C4-2B (cell line): ENCODE results near the gene MIB2.
"Not testable (repeated sequence)": the region's sequence is repeated elsewhere in the genome, so short reads cannot be mapped to it uniquely, and the experiment has no call there.

Experiments
- H3K27ac ChIP-seq: fragments of 450-650 bp; 2 replicates; pipeline ENCODE4 v1.5.1; 2017
- ZFX ChIP-seq: fragments of 450-650 bp; IDR thresholded peaks from 2 replicates; pipeline ENCODE4 v1.6.1; 2017
- TF ChIP-seq, protein P1 (sequence below): fragments of 450-650 bp; conservative IDR thresholded peaks from 2 replicates; pipeline ENCODE4 v1.5.1; 2017; ENCODE audit warnings: mild to moderate bottlenecking

The MIB2 gene

DNA sequence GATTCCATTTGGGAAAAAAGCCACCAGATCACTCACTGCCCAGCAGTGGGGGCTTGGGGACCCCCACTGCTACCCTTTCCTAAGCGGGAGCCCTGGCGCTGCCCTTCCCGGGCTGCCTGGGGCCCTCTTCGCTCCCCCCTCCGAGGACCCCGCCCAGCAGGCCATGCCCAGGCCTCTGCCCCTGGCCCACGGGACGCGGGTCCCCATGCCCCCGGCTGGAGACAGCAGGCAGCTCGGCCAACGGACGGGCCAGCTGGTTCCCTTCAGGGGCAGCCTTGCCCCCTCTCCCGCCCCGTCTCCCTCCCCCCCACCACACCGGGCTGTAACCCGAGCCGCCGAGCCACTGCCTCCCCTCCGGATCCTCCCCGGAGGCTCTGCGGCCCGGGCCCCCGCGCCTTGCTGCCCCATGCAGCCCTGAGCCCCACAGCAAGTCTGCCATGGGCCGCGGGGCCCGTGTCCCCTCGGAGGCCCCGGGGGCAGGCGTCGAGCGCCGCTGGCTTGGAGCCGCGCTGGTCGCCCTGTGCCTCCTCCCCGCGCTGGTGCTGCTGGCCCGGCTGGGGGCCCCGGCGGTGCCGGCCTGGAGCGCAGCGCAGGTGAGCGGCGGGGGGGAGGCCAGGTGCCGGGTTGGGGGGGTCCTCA, 16.6 kb downstream of the MIB2 start, which contains the start of gene MMP23B:
MMP23B (plus strand) TSS at position 392 of the 639 bp plus-strand sequence; CDS start at position 438, 46 bp downstream.
- no peak within 1 kb of the TSS for H3K27ac ChIP-seq
- no peak for TF ChIP-seq ZFX
- TF ChIP-seq, protein P1, sequence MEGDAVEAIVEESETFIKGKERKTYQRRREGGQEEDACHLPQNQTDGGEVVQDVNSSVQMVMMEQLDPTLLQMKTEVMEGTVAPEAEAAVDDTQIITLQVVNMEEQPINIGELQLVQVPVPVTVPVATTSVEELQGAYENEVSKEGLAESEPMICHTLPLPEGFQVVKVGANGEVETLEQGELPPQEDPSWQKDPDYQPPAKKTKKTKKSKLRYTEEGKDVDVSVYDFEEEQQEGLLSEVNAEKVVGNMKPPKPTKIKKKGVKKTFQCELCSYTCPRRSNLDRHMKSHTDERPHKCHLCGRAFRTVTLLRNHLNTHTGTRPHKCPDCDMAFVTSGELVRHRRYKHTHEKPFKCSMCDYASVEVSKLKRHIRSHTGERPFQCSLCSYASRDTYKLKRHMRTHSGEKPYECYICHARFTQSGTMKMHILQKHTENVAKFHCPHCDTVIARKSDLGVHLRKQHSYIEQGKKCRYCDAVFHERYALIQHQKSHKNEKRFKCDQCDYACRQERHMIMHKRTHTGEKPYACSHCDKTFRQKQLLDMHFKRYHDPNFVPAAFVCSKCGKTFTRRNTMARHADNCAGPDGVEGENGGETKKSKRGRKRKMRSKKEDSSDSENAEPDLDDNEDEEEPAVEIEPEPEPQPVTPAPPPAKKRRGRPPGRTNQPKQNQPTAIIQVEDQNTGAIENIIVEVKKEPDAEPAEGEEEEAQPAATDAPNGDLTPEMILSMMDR: no peak

DNA sequence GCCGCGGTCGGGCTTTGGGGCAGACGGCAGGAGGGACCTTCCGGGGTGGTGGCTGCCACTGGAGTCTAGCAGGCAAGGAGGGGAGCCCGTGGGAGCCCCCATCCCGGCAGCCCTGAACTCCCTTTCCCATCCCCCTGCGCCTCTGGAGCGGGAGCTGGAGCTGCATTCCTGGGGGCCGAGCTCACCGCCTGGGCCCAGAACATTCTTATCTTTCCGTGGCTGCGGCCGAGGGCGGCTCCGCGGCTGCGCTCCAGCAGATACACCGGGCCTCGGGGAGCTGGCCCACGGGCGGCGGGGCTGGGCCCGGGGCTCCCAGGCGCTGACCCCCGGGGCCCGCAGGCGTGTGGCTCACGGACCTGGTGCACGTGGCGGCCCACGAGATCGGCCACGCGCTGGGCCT, 18.1 kb downstream of the MIB2 start:
- H3K27ac ChIP-seq: not testable (repeated sequence)

DNA sequence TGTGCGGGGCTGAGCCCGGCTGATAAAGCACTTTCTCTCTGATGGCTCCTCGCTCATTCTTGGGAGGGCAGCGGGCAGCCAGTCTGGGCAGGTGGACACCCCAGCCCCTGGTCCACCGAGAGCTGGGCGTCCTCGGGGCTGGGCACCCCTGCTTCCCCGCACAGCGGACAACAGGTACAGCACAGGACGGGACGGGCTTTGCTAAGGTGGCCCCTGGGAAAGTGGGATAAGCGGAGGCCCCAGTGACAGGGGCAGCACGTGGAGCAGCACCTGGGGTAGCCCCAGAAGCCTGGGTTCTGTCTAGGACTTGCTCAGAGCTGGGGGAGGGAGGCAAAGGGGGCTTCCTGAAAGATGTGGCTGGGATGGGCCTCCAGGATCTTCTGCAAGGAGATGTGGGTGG, 19.3 kb downstream of the MIB2 start:
- not testable (repeated sequence) for H3K27ac ChIP-seq

DNA sequence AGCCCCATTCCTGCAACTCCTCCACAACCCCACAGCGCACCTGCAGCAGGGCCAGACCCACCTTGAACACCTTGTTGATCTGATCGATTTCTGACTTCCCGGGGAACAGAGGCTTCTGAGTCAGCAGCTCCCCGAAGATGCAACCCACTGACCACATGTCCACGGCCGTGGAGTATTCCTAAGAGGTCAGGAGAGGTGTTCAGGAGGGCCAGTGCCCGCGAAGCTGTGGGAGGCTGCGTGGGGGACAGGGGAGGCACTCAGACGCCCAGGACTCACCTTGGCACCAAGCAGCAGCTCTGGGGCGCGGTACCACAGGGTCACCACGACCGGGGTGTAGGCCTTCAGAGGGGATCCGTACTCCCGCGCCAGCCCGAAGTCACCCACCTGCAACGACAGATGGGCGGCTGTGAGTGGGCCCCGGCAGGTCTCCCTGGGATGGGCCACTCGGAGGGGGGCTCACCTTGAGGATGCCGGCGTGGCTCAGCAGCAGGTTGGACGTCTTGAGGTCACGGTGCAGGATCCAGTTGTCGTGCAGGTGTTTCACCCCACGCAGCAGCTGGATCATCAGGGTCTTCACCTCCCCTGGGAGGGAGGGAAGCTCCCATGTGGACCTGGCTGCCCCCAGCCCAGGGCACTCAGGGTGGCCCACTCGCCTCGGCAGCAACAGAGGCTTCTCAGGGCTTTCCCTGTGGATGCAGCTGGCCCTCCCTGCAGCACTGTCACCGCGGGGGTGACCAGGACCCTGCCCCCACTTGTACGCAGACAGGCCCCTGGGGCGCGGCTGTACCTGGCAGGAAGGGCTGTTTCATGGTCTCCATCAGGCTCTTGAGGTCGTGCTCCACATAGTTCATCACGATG, 21.6 kb downstream of the MIB2 start:
- not testable (repeated sequence) for H3K27ac ChIP-seq

DNA sequence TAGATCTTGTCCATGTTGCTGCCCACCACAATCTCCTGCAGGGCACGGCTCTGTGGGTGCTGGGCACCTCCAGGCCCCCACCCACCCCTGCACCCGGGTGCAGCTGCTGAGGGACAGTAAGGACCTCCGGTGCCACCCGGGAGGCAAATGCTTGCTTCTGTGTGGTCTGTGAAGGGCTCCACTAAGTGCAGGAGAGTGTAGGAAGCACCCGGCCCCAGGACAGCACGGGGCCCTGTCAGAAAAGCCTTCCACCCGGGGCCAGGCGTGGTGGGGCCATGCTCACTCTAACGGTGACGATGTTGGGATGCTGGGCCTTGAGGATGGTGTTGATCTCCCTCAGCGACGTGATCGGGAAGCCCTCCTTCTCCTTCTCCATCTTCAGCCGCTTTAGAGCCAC, 22.2 kb downstream of the MIB2 start:
- H3K27ac ChIP-seq: not testable (repeated sequence)

DNA sequence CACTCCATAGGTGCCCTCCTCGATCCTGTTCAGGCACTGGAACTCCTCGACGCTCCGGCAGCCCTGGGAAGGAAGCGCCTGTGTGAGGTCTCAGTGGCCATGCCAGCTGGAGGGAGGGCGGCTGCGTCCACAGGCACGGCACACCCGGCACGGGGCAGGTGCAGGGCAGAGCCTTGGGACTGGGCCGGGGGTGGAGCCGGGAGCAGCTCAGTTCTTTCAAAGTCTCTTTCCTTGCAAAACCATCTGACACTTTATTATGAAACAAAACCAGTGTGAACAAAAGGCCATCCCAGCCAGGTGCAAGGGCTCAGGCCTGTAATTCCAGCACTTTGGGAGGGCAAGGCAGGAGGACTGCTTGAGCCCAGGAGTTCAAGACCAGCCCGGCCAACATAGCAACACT, 23.2 kb downstream of the MIB2 start:
- H3K27ac ChIP-seq: not testable (repeated sequence)

DNA sequence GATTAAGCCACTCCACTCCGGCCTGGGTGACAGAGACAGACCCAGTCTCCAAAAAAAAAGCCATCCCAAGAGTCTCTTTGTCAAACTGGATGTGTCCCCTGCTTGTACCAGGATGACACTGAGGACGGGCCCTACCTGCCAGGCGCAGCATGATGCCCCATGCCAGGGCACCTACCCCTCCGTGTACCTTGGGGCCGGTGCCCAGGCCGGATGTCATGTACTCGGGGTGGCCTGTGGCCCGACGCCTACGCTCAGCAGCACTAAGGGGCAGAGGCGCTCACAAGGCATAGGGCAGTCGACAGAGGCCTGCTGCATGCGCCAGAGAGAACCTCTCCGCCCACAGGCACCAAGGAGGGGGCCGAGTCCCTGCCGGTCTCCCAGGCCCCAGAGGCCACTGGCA, 24.1 kb downstream of the MIB2 start:
- H3K27ac ChIP-seq: not testable (repeated sequence)

DNA sequence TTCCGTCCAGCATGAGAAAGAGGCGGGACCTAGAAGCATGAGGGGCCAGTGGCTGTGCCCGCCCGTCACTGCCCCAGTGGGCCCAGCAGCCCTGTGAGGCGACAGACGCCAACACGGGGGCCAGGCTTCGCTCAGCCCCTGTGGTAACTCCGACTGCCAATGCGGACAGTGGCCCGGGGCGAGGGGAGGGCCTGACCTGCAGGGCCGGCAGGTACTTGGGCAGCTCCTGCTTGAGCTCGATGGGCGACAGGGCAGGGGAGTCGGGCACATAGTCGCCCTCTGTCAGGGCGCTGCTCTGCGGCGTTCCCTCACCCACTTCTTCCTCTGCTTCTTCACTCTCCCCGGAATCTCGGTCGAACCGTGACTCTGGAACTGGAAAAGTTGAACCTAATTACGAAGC, 24.8 kb downstream of the MIB2 start:
- not testable (repeated sequence) for H3K27ac ChIP-seq

DNA sequence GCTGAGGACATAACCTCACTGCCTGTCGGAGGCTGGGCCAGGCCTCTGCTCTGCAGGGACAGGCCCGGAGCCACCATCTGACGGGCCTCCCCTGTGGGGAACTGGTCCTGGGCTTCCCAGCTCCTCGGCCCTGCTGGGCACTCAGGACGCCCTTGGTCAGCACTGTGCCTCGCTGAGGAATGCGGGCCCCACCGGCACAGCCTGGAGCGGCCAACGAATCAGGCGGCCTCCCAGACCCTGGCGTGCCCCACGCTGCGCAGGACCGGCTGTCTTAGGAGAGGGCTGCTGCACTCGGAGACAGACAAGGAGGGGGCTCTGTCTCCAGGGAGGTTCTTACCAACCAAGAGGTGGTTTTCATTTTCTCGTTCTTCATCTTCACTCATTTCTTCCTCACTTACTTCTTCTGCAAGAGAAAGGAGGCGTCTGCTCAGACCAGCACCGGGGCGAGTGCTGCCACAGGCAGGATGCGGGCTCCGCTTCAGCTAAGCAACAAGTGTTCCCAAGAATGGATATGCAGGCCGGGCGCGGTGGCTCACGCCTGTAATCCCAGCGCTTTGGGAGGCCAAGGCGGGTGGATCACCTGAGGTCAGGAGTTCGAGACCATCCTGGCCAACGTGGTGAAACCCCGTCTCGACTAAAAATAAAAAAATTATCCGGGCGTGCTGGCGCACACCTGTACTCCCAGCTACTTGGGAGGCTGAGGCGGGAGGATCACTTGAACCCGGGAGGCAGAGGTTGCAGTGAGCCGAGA, 25.6 kb downstream of the MIB2 start:
- H3K27ac ChIP-seq: not testable (repeated sequence)

DNA sequence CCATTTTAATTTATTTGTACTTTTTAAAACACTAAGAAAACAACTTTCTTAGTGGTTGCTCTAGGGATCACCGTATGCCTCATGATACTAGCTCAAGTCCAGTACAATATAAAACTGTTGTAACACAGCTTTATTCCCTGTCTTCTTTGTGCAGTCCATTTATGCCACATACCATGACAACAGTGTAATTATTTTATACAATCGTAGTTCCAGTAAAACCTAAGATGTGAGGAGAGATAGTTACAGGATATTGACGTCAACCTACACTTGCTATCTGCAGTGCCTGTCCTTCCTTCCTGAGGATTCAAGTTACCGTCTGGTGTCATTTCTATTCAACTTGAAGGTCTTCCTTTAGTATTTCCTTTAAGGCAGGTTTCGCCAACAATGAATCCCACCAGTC, 31.0 kb downstream of the MIB2 start:
- not testable (repeated sequence) for H3K27ac ChIP-seq

DNA sequence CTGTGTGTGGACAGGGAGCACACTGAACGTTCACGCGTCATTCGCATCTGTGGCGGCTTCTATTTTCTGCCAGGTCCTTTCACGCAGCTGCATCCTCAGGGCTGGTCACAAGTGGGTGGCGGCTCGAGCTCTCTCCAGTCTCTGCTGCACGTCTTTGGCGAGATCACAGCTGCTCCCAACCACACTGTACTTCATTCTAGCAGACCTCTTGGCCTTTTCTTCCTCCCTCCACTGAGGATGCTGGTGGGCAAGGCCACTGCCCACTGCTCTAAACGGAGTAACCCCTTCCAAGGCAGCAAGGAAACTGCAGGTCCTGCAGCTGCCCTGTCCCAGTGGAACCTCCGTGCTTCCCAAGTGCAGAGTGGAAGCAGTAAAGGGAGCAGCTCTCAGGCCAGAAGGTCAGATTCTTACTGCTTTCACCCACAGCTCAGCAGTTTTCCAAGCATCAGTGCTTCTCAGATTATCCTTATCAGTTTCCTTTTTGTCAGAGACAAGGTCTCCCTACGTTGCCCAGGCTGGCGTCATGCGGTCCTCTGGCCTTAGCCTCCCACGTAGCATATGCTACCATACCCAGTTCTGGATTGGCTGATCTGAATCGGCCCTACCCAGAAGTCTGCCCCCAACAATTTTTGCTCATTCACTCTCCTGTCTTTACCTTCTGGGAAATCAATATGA, 32.4 kb downstream of the MIB2 start:
- not testable (repeated sequence) for H3K27ac ChIP-seq

DNA sequence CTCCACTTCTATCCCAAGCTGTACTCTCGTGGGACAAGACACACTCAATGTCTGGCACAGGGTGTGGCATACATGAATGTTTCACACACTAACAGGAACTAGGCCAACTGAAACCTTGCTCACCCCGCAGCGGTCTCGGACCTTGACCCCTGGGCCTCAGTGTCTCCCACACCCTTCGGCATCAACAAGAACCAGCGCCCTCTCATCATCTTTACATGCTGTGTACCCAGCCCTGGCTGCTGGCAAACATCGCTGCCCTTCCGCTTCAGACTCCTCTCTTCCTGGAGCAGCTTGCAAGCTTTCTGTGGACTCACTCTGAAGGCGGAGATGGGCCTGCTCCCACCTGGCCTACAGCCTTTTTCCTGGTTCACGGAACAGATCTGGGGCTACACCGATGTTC, 33.0 kb downstream of the MIB2 start:
- H3K27ac ChIP-seq: not testable (repeated sequence)

DNA sequence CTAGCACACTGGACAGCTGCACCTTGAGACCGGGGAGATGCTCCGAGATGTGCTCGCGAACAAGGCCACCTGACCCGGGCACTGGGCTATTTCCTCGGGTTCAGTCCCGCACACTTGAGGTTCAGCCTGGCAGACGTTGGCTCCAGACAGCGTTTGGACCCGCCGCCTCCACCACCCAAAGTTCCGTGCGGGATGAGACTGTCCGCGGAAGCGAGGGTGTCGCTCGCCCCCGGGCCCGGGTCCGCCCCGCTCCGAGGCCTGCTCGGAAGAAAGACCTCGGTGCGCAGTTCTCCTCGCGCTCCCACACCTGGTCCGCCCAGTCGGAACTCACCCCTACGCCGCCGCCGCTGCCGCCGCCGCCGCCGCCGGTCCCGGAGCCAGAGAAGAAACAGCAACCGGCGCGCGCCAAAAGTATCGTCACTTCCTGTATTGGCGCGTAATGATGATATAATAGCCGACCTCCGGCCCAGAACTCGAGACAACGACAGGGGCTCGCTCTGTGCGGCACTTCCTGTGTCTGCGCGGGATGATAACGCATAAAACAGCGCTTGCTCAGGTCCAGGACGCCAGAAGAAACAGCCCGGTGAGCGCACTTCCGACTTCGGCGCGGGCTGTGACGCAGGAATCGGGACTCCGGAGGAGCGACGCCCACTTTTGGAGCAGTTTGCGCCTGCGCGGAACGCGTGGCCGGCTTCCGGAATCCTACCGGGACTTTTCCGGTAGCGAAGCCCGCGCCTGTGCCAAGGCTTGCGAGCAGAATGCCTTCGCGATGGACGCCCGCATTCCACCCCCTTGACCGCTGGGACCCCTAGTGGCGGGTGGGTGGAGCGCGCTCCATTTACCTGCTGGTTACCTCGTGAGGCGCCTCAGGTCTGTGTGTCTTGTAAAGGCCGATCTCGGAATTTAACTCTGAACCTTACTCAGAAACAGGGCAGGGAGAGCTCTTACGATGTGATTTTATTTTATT, 43.6 kb downstream of the MIB2 start, which contains the start of gene CDK11B:
CDK11B (minus strand) TSS at position 422 of the 967 bp plus-strand sequence. CDS start 1,519 bp downstream, outside the sequence.
- TF ChIP-seq, protein P1: peak; percentile 66; the same call in 1 of the 2 replicates
- TF ChIP-seq ZFX: peak; percentile 30; the same call in 1 of the 2 replicates
- H3K27ac ChIP-seq: peak within 1 kb of the TSS; percentile 97

DNA sequence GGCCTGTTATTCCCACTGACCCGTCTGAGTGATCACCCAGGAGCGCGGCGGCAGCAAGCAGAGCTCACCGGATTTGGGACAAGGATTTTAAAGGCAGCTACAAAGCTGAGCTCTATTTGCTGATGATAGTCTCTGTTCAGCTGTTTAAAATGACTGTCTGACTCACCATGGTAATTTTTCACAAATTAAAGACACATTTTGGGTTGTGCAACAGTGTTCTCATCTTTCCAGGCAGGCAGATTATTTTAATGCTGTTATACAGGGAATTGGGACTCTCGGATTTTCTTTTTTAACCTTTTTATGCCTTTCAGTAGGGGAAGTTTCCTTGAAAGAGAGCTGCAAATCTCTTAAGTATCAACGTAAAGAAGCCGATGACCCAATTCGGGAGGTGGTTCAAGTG, 47.1 kb downstream of the MIB2 start:
- not testable (repeated sequence) for H3K27ac ChIP-seq

DNA sequence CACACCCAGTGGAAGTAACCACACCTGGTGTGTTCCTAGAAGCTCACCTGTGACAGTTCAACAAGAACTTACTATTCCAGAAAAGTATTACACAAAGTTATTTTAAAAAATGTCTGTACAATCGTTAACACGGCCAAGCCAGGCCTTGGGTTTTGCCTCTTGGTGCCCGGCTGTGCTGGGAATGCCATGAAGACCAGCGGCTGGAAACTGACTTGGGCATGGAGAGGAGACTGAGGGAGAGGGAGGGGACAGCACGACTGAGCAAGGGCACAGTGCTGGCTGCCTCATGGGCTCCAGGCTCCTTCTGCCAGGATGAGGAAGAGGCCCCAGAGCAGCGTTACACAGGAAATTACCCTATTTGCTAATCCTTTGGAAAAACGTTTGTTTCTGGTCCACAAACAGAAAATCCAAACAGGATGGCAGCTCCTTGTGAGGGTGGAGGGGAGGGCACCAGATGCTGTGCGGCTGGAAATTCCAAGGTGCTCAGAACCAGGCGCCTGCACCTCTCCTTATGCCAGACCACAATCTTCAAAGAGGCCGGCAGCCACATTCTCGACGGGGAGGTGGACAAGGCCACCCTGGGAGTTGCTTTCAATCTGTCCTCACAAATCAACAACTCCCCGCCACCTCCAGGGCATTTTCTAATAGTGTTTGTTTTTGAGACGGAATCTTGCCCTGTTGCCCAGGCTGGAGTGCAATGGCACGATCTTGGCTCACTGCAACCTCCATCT, 47.7 kb downstream of the MIB2 start:
- not testable (repeated sequence) for H3K27ac ChIP-seq

DNA sequence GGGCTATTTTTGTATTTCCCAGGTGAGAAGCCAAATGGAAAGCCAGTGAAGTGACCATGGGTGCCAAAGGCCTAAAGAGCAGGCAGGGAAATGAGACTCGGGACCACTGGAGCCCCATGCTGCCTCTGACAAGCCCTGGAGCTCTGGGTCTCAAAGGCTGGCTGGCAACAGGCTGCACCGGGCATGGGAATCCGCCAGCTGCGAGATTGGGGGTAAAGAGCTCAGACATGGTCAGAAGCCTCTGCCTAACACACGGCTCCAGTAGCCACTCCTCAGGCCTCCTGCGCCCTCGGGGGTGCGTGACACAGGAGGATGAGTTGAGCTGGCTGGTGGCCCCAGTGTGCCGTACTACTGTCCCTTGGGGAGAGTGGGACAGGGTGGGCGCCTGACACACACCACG, 49.0 kb downstream of the MIB2 start:
- H3K27ac ChIP-seq: not testable (repeated sequence)
